Gastroesophageal sphincter (tissue), 3 donors: ENCODE results near the gene MBOAT1.

ENCODE experiments used
- CTCF ChIP-seq, 4 experiments: fragments of 200-600 bp in 2 of 4; fragments of 450-650 bp in 2 of 4; sonication (generic) in 1 of 4; IDR thresholded peaks; one replicate each; pipeline ENCODE4 v1.5.1; 2017 to 2019; ENCODE audit warnings: antibody characterized with exemption in 4 of 4, mild to moderate bottlenecking in 2 of 4, moderate library complexity in 2 of 4
- EP300 ChIP-seq: sonication (generic); formaldehyde crosslinking; IDR thresholded peaks from one replicate; pipeline ENCODE4 v1.6.1; 2017; ENCODE audit warnings: antibody characterized with exemption, mild to moderate bottlenecking
- POLR2A ChIP-seq, 2 donors: fragments of 450-650 bp; IDR thresholded peaks; one replicate each; pipeline ENCODE4 v1.6.1; 2017; ENCODE audit warnings: antibody characterized with exemption in 2 of 2, mild to moderate bottlenecking in 2 of 2, moderate library complexity in 1 of 2
- POLR2AphosphoS5 ChIP-seq: sonication (generic); formaldehyde crosslinking; IDR thresholded peaks from one replicate; pipeline ENCODE4 v1.6.1; 2017; ENCODE audit warnings: antibody characterized with exemption

- TF ChIP-seq POLR2AphosphoS5 (no peak), CTCF (IDR thresholded peaks at IDR 0.05) (no peak), EP300 (no peak), POLR2A (IDR thresholded peaks at IDR 0.05) (no peak)
These were observed 82.8 kb downstream of the MBOAT1 start for GRCh38 chr6:20129290-20130088.
